ENCODE measurements around the gene ARFGEF2.
"Not testable (repeated sequence)": the region's sequence is repeated elsewhere in the genome, so short reads cannot be mapped to it uniquely, and the experiment has no call there.

Gene ARFGEF2

DNA sequence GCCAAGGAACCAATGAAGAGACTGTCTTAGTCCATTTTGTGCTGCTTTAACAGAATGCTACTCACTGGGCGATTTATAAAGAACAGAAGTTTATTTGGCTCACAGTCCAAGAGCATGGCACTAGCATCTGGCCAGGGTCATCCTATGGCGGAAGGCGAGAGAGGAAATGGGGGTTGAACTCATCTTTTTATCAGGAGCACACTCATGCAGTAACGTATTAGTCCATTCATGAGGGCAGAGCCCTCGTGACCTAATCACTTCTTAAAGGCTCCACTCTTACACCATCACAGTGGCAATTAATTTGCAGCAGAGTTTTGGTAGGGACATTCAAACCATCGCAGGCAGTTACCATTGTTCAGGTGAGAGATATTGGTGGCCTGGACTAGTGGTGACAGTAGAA, 8.5 kb downstream of the ARFGEF2 start:
- no peak for DNase-seq

GRCh38 chr20:48930878-48931277, 9.4 kb downstream of the ARFGEF2 start:
- no peak for DNase-seq

GRCh38 chr20:48931527-48932374, 10.2 kb downstream of the ARFGEF2 start:
- no peak for DNase-seq

GRCh38 chr20:48932375-48932941, 10.9 kb downstream of the ARFGEF2 start:
- DNase-seq: no peak

- DNase-seq: no peak
These were observed 11.7 kb downstream of the ARFGEF2 start for GRCh38 chr20:48933017-48933766.

GRCh38 chr20:48934273-48934877, 12.9 kb downstream of the ARFGEF2 start:
- not testable (repeated sequence) for DNase-seq

DNA sequence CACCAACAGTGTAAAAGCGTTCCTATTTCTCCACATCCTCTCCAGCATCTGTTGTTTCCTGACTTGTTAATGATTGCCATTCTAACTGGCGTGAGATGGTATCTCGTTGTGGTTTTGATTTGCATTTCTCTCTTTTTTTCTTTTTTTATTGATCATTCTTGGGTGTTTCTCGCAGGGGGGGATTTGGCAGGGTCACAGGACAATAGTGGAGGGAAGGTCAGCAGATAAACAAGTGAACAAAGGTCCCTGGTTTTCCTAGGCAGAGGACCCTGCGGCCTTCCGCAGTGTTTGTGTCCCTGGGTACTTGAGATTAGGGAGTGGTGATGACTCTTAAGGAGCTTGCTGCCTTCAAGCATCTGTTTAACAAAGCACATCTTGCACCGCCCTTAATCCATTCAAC, 13.5 kb downstream of the ARFGEF2 start:
- DNase-seq: not testable (repeated sequence)

- not testable (repeated sequence) for DNase-seq
These were observed 14.7 kb downstream of the ARFGEF2 start for GRCh38 chr20:48936178-48936577.

- DNase-seq: no peak
These were observed 16.2 kb downstream of the ARFGEF2 start for GRCh38 chr20:48937674-48938073.

DNA sequence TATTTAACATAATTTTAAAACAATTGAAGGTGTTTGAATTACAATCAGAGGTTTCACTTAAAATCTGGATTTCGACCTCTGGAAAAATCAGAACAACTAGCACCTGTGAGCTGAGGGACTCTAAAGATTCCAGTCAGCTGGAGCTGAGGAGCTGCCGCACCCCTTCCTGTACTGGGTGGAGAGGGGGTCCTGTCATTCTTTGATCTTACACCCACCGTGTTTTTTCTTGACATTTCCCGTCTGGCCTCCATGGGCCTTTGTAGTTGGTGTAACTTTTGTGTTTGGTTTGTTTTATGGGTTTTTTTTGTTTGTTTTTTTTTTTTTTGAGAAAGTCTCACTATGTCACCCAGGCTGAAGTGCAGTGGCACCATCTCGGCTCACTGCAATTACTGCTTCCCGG, 17.2 kb downstream of the ARFGEF2 start:
- DNase-seq: no peak

GRCh38 chr20:48940170-48940569, 18.7 kb downstream of the ARFGEF2 start:
- no peak for DNase-seq

DNA sequence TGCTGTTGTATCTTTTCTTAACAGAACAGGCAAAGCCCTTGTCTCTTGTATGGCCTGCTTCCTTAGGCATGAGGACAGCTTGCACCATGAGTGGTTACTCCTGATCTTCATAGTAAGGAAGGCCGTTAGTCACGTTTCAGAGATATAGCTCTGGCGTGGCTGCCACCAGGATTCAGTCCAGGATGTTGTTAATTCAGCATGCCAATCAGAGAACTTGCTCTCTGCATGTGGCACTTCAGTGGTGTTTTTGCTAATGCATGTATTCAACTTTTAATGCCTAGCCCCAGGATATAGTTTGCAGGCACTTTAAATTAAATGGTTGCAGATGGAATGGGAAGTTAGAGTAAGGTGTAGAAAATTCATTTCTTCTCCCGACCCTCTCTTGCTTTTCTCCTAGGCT, 20.0 kb downstream of the ARFGEF2 start:
- DNase-seq: no peak

DNA sequence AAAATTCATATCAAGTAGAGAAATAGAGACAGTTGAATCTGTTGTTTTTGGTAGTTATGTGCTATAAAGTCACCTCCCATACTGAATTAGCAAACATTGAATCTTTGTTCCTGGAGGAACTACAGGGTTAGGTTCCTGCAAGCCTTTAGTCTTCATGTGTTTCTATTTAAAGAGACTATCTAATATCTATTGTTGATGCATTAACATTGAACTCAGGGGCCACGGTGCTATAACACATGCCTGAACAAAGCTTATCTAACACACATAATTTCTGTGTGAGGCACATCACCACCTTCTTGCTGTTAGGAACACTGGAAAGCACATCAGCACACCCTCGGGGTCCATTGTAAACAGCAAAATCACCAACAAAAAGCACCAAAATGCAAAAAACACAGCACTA, 21.2 kb downstream of the ARFGEF2 start:
- DNase-seq: no peak

GRCh38 chr20:48944663-48945297, 23.3 kb downstream of the ARFGEF2 start:
- DNase-seq: no peak

- DNase-seq: no peak
These were observed 24.5 kb downstream of the ARFGEF2 start for GRCh38 chr20:48945840-48946514.

- no peak for DNase-seq
These were observed 27.1 kb downstream of the ARFGEF2 start for GRCh38 chr20:48948612-48949011.

DNA sequence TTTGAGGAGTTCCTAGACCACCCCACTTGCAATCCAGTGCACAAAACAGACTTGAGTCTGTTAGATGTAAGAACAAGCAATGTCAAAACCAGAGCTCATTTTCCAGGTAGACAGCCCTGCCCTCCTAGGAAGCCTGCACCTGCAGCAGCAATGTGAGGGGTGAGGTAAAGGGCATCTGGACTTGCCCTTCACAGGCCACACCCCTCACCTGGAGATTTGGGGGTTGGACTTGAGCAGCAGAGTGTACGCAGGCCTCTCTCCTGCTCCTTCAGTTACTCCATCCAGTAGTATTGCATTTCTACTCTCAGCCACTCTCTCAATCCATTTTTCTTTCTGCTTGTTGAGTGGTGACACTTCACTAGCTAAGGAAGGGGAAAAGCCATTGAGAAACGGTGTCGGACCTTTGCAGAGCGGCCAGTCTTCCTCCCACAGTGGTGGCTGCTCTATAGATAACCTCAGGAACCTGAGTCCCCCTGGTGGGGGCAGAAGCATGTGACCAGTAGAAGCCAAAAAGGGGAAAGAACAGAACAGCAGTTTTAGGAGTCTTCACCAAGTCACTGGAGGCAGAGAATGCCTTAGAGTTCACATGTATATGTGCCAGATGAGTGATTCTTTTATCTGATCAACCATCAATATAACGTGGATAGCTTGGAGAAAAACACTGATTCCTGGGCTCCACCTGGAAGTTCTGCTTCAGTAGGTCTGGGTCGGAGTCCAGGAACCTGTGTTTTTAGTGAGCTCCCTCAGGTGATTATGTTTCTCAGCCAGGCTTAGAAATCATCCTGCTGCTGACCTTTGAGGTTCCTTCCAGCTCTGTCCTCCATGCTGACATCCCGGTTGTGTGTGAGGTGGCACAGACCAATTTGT, 28.0 kb downstream of the ARFGEF2 start:
- DNase-seq: no peak

DNA sequence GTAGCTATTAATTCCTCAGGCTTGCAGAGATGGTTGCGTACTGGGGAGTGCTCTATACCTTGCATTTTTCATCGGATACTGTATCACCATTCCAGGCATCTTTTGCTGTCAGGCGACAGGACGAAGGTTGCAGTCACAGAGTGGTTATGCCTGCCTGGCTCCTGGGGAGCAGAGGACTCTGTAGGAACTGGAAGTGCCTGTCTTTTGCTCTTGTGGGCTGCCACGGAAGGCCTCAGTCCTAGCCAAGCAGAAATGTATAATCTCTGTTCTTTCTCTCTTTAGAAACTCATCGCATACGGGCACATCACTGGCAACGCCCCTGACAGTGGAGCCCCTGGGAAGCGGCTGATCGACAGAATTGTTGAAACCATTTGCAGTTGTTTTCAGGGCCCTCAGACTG, 29.5 kb downstream of the ARFGEF2 start:
- no peak for DNase-seq

DNA sequence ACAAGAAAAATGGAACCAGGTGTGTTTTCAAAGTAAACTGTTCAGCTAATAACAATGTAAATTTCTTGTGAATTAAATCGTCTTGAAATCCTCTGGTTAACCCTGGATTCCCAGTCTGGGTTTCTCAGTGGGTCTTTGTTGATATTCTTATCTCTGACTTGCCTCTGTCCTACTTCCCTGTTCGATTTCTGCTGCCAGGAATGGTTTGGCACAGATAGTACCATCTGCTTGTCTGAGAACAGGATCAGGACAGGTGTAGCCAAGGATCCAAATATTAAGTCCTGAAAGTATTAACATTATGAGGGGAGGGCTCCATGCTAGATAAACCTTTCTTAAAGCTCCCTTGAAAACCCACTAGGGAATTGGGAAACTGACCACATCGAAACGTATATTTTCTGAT, 30.1 kb downstream of the ARFGEF2 start:
- DNase-seq: no peak

- no peak for DNase-seq
These were observed 31.1 kb downstream of the ARFGEF2 start for GRCh38 chr20:48952656-48953055.

DNA sequence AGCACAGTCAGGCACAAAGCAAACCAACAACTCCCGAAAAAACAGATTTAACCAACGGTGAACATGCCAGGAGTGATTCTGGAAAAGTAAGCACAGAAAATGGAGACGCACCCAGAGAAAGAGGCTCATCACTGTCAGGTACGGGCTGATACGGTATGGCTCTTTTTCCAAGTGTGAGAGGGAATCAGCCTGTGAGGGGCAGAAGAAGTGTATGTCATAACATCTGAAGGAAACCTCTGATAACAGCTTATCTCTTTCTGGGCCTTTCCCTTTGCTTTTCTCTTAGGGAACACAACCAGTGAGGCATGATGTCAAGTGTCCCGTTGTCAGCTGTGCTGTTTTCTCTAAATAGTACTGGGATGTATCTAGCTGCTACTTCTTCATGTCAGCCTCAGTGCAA, 32.1 kb downstream of the ARFGEF2 start:
- no peak for DNase-seq
